Measurements from ENCODE around the gene SLC6A6. TPM values are rescaled to one million over a fixed set of nuclear protein-coding genes. Genes with fewer than 3 reads are reported as not detected.
A peak's percentile ranks its signal among the peaks of the same experiment; 100 is the strongest.

SLC6A6 gene
- total RNA-seq, 4 donors from 2014 or later, result 35.7 to 75.2 (median 56.4) TPM

- no peak for ATAC-seq (ENCODE audit: low FRiP score)
Measured at GRCh38 chr3:14483286-14483685, 80.9 kb downstream of the SLC6A6 start.

GRCh38 chr3:14484741-14485140 lies 82.3 kb downstream of the SLC6A6 start:
- TF ChIP-seq CTCF (IDR thresholded peaks at IDR 0.05), result no peak
- no peak for DNase-seq (ENCODE audit: low spot score)
- ATAC-seq (ENCODE audit: low FRiP score), result no peak

More at GRCh38 chr3:14483286-14483685, 80.9 kb downstream of the SLC6A6 start:
- TF ChIP-seq CTCF (IDR thresholded peaks at IDR 0.05), result no peak
- DNase-seq (ENCODE audit: low spot score), result no peak

- no peak for ATAC-seq (ENCODE audit: low FRiP score)
Measured at GRCh38 chr3:14485981-14486380, 83.6 kb downstream of the SLC6A6 start.

GRCh38 chr3:14486460-14486859 lies 84.1 kb downstream of the SLC6A6 start:
- no peak for TF ChIP-seq CTCF (IDR thresholded peaks at IDR 0.05)
- ATAC-seq (ENCODE audit: low FRiP score) (no peak), DNase-seq (ENCODE audit: low spot score) (no peak)

More at GRCh38 chr3:14485981-14486380, 83.6 kb downstream of the SLC6A6 start:
- TF ChIP-seq CTCF (IDR thresholded peaks at IDR 0.05), result no peak
- no peak for DNase-seq (ENCODE audit: low spot score)

GRCh38 chr3:14487086-14487485 lies 84.7 kb downstream of the SLC6A6 start:
- no peak for TF ChIP-seq CTCF (IDR thresholded peaks at IDR 0.05)
- ATAC-seq (ENCODE audit: low FRiP score) (no peak), DNase-seq (ENCODE audit: low spot score) (no peak)

GRCh38 chr3:14487821-14488220 lies 85.4 kb downstream of the SLC6A6 start:
- DNase-seq (ENCODE audit: low spot score) (no peak), ATAC-seq (ENCODE audit: low FRiP score) (no peak)
- no peak for TF ChIP-seq CTCF (IDR thresholded peaks at IDR 0.05)

- ATAC-seq (ENCODE audit: low FRiP score), result peak; percentile 8
- TF ChIP-seq CTCF (IDR thresholded peaks at IDR 0.05), result no peak
- DNase-seq (ENCODE audit: low spot score), result no peak
Measured at GRCh38 chr3:14488286-14489041, 86.1 kb downstream of the SLC6A6 start.

All from omental fat pad (tissue), 4 donors.